SK-N-SH (cell line): ENCODE results near the gene TAF1B.

Experiments used
- JUND ChIP-seq: IDR thresholded peaks from 2 replicates; pipeline ENCODE4 v1.4.0; 2012
- POLR2AphosphoS5 ChIP-seq: IDR thresholded peaks from 2 replicates; pipeline ENCODE4 v1.6.1; 2012; ENCODE audit warnings: low read depth, low read length
- YY1 ChIP-seq: IDR thresholded peaks from 2 replicates; pipeline ENCODE4 v1.4.0; 2012; ENCODE audit warnings: low read depth, mild to moderate bottlenecking
- TF ChIP-seq, protein P1 (sequence below): fragments of 200-600 bp; sonication (generic); IDR thresholded peaks from 2 replicates; pipeline ENCODE4 v1.6.1; 2017; ENCODE audit warnings: antibody characterized with exemption, mild to moderate bottlenecking, moderate library complexity

DNA sequence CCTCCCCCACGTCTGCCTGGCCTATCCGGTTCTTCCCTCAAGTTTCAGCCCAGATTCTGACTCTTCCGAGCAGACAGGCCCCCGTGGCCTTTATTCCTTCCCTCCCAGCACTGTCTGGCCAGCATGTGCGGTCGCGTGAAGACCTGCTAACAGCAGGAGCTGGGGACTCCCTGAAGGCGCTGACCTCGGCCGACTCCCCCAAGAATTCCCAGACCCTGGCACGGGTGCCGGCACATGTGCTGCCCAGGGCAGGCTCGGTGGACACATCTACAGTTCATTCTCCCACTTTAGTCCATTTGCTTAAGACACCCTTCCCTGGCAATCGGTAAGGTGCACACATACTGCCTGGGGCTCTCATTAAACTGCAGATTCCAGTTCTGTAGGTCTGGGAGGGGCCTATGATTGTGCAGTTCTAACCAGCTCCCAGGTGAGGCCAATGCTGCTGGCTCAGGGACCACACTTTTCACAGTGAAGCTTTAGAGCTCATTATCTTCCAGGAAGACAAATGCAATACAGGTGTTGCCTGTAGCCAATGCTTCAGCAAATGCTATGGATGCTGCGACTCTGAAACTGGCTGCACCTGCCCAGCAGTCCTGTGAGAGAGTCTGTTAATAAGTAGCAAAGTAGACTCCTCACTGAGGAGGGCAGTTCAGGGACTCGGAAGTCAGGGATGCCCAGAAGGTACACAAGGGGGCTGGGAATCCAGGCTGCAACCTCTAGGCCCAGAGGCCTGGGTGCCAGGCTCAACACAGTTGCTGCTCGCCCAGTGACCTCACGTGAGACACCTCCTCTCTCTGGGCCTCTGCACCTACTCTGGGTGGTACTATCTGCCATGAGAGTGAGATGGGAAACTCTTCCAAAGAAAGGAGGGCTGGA, 45.4 kb upstream of the TAF1B start:
- no peak for TF ChIP-seq YY1
- TF ChIP-seq, protein P1, sequence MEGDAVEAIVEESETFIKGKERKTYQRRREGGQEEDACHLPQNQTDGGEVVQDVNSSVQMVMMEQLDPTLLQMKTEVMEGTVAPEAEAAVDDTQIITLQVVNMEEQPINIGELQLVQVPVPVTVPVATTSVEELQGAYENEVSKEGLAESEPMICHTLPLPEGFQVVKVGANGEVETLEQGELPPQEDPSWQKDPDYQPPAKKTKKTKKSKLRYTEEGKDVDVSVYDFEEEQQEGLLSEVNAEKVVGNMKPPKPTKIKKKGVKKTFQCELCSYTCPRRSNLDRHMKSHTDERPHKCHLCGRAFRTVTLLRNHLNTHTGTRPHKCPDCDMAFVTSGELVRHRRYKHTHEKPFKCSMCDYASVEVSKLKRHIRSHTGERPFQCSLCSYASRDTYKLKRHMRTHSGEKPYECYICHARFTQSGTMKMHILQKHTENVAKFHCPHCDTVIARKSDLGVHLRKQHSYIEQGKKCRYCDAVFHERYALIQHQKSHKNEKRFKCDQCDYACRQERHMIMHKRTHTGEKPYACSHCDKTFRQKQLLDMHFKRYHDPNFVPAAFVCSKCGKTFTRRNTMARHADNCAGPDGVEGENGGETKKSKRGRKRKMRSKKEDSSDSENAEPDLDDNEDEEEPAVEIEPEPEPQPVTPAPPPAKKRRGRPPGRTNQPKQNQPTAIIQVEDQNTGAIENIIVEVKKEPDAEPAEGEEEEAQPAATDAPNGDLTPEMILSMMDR, result no peak
- no peak for TF ChIP-seq POLR2AphosphoS5
- no peak for TF ChIP-seq JUND
